AG20443 (cell line): ENCODE measurements around the gene BAZ2B.
"Not testable (repeated sequence)": the region's sequence is repeated elsewhere in the genome, so short reads cannot be mapped to it uniquely, and the experiment has no call there.

ENCODE experiments used
- DNase-seq: peaks from one replicate; pipeline ENCODE4 v3.0.0; 2012; ENCODE audit warnings: low spot score, mixed read lengths

BAZ2B gene

DNA sequence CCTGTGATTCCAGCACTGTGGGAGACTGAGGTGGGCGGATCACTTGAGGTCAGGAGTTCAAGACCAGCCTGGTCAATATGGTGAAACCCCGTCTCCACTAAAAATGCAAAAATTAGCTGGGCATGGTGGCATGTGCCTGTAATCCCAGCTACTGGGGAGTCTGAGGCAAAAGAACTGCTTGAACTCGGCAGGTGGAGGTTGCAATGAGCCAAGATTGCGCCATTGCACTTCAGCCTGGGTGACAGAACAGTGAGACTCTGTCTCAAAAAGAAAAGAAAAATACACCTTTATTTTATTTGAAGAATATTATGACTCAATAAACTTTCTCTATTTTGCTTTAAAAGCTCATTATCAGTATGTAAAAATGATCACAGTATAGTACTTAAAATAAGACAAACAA lies 81.1 kb downstream of the BAZ2B start:
- DNase-seq, result not testable (repeated sequence)

DNA sequence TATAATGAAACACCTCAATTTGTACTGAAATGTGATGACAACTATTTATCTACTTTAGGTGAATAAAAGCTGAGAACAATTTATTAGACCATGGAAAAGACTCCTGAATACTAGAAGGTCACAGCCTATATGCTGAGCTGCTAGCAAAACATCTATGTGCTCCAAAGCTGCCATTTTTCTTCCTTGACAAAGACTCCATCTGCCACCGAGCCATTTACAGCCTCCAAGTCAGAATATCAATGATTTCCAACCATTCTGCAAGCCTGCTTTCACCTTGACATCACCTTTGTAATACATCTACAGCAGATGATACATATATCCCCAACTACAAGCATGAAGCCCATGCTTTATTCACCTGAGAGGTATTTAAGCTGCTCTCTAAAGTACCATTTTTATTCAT lies 84.9 kb downstream of the BAZ2B start:
- no peak for DNase-seq

- DNase-seq, result no peak
Observed at GRCh38 chr2:159526433-159526832, 89.9 kb downstream of the BAZ2B start.

DNA sequence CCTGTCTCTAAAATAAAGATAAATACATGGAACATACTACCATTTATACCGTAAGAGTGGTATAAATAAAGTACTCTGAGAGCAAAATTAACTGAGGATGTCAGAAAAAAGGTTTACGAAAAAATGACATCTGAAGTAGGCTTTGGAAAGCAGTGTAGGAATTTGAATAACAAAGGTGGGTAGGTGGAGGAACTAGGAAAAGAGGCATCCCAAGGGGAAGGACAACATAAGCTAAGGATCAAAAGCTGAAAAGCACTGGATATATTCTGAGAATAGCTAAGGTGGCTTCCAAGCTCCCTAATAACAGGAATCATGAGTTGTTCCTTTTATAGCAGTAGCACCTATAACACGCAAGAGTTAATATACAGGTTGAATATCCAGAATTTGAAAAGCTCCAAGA lies 91.3 kb downstream of the BAZ2B start:
- DNase-seq, result no peak

DNA sequence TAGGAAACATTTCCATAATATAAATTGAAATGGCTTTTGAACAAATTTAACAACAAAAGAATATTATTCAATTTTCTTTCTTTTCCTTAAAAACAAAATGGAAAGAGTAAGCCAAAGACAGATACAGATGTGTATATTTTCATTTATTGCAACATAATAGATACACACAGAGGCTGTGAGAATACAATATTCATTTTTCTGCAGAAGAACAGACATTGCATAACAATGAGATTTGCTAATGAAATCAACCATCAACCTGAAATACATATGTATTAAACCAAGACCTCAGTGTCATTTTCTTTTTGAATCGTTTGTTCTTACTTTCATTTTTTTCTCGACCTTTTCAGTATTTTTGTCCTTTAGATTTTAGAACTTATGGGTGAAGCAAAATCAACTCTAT lies 95.1 kb downstream of the BAZ2B start:
- no peak for DNase-seq

DNA sequence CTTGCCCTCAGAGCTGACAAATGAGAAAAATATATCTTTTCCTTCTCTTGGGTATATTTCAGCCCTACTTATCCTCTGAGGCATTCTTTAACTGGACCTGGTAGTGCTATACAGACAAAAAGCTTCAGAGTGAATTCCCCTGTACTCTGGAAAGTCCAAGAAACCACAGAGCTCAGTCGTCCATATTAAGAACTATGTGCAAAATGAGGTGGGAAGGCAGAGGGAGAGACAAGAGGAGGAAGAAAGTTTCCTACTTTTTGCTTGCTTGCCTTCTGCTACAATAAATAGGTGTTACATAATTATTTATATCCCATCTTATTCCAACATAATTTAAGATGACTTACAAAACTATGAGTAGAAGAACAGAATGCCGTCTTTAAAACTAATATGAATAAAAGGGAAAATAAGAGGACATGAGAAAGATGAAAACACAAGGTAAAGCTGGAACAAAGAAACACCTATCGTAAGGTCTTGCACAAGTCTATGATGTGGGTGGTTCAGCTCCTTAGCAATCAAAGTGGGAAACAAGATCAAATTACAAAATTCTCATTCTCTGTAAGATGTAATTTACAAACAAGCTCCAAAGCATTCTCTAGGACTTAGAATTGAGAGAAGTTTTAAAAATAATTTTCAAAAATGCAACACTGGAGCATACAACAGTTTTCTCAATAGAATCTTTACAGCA lies 97.9 kb downstream of the BAZ2B start:
- DNase-seq, result no peak

DNA sequence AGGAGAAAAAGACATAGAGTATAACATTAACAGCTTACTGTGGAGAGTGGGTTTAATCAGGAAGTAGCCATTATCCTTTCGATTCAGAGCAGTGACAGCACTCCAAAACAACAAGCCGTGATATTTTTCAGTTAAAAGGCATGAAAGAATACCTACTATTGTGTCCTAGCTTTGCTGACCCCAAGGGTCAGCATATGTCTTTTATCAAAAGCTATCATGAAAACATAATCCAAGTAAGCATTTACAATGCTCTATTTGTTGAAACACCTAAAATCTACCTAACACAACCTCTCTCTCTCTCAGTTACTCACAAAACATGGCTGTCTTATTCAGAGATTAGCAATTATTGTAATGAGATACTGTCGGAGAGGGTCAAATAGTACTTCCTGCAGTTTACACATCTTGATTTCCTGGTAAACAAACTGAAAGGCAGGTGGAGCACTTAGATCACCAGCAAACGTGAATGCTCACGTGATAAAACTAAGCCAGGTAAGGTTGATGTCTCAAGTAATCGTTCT lies 100.0 kb downstream of the BAZ2B start:
- peak; percentile 26 for DNase-seq

GRCh38 chr2:159515441-159515840 lies 100.9 kb downstream of the BAZ2B start:
- no peak for DNase-seq

DNA sequence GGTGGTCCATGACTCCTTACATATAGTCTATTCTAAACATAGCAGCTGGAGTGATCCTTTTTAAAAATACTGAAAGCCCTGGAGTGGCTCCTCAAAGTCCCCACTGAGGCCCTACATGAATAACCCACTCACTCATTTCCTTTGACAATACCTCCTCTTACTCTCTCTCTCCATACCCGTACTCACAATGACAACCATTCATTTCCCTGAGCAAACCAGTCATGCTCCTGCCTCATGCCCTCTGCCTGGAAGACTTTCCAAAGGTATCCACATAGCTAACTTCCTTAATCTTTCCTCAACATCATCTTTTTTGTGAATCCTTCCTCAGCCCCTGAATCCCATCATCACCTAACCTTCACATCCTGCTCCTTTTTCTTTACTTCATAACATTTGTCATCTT lies 102.6 kb downstream of the BAZ2B start:
- DNase-seq, result no peak

- no peak for DNase-seq
Observed at GRCh38 chr2:159508140-159508539, 108.2 kb downstream of the BAZ2B start.

DNA sequence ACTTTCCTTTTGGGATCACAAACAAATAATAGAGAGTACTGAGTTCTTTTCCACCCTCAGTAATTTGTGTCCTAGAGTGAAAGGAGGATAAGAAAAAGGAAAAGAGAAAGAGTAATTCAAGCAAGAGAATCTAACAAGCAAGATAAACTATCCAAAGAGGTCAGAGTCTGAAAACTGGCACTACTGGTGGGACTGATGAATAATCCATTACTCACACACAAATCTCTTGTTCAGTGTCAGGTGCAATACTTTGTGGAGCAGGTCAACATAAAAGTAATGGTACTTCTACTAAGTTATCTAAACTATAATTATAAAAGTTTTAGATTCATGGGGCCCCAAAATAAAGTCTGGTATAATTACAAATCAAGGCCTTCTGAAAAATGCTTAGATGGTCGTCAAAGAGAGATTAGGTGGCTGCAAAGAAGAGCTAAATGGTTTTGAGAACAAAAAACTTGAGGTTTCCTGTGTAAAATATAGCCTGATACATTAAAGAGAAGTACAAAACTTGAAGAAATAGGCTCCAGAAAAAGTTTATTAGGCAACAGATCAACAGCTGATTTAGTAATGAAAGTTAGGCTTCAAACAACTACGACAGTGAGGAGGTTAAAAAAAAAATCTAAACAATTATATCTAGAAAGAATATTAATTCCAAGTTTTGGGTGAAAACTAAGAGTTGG lies 109.4 kb downstream of the BAZ2B start:
- DNase-seq, result peak; percentile 7

DNA sequence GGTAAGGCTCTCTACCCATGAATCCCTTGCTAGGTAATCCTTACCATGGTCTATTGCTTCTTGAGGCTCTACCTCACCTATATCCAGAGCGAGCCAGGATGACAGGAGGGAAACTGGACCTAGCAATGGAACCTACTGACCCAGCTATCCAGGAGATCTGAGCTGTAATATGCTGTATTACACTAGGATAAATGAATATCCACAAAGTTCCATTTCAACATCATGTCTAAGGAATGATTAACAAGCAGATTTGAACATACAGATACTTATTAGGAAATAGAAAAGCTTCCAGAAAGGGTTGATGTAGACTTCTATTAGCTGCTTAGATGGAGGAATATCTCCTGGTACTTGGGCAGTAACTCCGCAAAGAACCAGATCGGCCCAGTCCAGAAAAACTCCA lies 110.1 kb downstream of the BAZ2B start:
- DNase-seq, result no peak

DNA sequence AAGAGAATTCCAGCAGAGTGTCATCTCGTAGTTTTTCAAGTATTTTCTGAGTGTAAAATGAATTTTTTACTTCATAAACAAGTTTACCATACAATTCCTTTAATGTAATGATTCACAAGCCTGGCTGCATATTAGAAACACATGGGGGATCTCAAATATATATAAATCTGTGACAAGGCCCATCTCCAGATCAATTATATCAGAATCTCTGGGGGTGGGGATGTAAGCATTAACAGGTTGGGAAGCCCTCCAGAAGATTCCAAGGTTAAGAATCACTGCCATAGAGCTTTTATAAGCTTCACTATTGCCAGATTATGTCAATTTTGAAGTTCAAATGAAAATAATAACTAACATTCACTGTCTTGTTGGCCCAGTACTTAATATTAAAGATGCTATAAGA lies 111.2 kb downstream of the BAZ2B start:
- no peak for DNase-seq

DNA sequence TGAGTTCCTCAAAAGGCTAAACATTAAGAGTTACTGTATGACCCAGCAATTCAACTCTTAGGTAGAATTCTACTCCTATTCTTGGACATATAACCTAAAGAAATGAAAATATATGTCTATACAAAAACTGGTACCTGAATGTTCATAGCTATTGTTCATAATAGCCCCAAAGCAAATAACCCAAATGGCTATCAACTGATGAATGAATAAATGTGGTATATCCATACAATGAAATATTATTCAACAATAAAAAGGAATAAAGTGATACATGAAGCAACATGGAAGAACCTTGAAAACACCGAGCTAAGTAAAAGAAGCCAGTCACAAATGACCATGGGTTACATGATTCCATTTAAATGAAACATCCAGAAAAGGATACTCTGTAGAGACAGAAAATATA lies 114.6 kb downstream of the BAZ2B start:
- DNase-seq, result no peak

- DNase-seq, result no peak
Observed at GRCh38 chr2:159497847-159498246, 118.5 kb downstream of the BAZ2B start.

DNA sequence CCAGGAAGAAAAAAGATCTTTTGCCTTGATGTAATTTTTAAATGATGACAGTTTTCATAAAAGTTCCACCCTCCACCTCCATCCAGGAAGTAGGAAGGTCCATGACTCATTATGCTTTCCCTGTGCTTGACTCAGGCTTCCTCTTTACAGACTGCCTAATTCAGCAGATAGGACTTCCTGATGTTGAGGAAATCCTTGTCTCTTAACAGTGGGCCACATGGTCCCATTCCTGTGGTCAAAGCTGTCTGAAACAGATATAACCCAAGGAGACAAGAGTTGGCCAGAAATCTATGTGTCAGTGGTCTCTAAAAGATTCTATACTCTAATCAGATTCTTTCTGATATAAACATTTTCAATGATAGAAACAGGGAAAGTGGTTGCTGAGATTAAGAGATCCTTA lies 119.1 kb downstream of the BAZ2B start:
- peak; percentile 77 for DNase-seq

- no peak for DNase-seq
Observed at GRCh38 chr2:159489476-159489875, 126.9 kb downstream of the BAZ2B start.

DNA sequence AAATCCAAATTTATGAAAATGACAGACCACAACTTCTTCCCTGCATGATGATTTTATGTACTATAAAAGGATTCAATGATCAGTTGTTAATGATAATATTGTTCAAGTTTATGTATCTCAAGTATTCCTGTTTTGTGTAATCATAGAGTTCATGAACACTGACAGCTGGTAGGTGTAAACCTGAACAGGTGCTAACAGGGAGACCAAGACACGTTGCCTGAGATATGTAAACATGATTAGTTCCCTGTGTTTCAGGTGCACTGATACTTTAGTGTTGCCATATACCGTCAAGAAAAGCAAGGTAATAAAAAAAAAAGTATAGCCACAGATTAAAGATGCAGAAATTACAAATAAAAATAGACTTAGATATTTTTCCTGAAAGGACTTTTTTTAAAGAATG lies 131.8 kb downstream of the BAZ2B start:
- DNase-seq, result no peak

DNA sequence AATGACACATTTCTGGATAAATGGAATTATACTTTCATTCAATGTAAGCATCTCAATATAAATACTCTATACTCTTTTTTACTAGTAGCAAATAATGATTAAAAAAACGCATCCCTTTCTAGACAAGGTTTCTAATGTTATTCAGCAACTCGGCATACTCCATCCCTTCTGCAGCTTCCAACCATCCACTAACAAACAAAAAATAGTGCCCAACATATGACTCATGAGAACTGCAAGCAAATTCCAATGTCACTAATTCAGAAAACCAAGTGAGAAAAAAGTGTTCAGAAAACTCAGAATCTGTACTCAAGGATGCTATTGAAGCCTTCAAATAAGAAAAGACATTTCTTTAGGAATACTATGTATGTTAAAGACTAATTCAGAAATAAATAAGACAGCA lies 140.0 kb downstream of the BAZ2B start:
- DNase-seq, result peak; percentile 9

- DNase-seq, result no peak
Observed at GRCh38 chr2:159475793-159476192, 140.6 kb downstream of the BAZ2B start.

DNA sequence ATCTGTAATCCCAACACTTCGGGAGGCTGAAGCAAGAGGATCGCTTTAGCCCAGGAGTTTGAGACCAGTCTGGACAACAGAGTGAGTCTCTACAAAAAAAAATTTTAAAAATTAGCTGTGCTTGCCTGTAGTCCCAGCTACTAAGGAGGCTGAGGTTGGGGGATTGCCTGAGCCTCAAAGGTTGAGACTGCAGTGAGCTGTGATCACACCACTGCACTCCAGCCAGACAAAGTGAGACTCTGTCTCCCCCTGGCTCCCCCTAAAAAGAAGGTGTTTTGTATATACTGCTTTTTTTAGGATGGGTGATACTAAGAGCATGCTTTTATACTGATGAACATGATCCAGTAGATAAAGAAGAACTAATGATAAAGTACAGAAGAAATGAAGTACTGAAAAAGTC lies 145.0 kb downstream of the BAZ2B start:
- no peak for DNase-seq

DNA sequence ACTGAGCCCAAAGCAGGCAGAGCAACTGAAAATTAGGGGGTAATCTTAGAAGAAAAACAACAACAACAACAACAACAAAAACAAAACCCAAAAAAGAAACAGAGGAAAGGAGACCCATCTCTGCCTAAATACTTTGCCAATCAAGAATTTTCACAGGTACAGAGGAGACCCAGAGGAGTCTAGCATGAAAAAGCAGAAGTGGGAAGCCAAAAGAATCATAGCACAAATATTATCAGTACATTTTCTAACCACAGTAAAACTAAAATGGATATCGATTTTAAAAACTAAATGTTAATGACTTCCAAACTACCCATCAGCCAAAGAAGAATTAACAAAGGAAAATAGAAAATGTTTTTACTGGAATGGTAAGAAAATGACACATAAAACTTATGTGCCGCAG lies 148.1 kb downstream of the BAZ2B start:
- no peak for DNase-seq

DNA sequence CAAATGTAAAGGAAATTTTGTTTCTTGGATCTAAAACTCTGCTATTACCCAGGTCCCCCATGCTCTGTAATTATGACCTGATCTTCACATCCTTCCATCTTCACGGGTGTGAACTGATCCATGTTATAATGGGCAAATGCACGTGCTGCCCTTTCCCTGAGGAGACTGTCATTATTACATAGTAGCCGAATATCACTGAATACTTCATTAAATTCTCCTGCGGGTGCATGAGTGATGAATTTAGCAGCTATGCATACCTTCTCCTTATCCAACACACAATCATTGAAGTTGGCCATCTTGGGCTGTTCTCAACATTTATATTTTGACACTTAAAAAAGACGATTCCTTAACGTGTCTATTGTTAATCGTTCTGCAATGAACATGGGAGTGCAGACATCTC lies 153.4 kb downstream of the BAZ2B start:
- DNase-seq, result no peak
